Esophagus squamous epithelium (tissue), 5 donors: Measurements from ENCODE around the gene UBL3. TPM values are rescaled to one million over a fixed set of nuclear protein-coding genes. Genes with fewer than 3 reads are reported as not detected.

ENCODE experiments used
- DNase-seq: peaks from one replicate; lab custom pipeline; 2025; lab: John Stamatoyannopoulos, UW
- H3K27ac ChIP-seq, 4 donors: fragments of 200-600 bp; sonication (generic); one replicate each; pipeline ENCODE4 v1.5.1; 2016 to 2019; ENCODE audit warnings: mild to moderate bottlenecking in 1 of 4
- H3K27me3 ChIP-seq, 4 donors: fragments of 200-600 bp; sonication (generic); 1 replicate in 3 of 4; 2 replicates in 1 of 4; pipeline versions ENCODE4 v1.5.1 to v1.6.0; 2017 to 2021; ENCODE audit warnings: antibody characterized with exemption in 1 of 4
- H3K36me3 ChIP-seq, 3 donors: fragments of 200-600 bp; sonication (generic); one replicate each; pipeline ENCODE4 v1.5.1; 2016 to 2019
- H3K4me1 ChIP-seq, 3 donors: fragments of 200-600 bp; sonication (generic); one replicate each; pipeline ENCODE4 v1.5.1; 2017 to 2019
- H3K4me3 ChIP-seq, 4 donors: fragments of 200-600 bp; sonication (generic); 1 replicate in 3 of 4; 2 replicates in 1 of 4; pipeline ENCODE4 v1.5.1; 2016 to 2019; ENCODE audit warnings: mild to moderate bottlenecking in 2 of 4, moderate library complexity in 1 of 4
- H3K9me3 ChIP-seq, 3 donors: fragments of 200-600 bp; sonication (generic); one replicate each; pipeline ENCODE4 v1.5.1; 2016 to 2019
- POLR2A ChIP-seq, 4 donors: fragments of 450-650 bp; IDR thresholded peaks; one replicate each; pipeline ENCODE4 v1.6.1; 2017; ENCODE audit warnings: antibody characterized with exemption in 4 of 4, mild to moderate bottlenecking in 4 of 4, moderate library complexity in 3 of 4
- WGBS, 2 donors: methylation state at CpG; one replicate each; pipeline ENCODE4 v1.1.5; 2018; 5-methylcytosine and 5-hydroxymethylcytosine counted together
- intact Hi-C: fragments of 100-400 bp; cut with DNase I; formaldehyde crosslinking; loops from one replicate; pipeline ENCODE4 v1.15.0; 2022
- total RNA-seq, 4 donors: library from RNA; depleted of rRNA; stranded (reverse); fragments of >200 nt; gene quantifications; one replicate each; pipeline ENCODE4 v1.1.0, GENCODE V29; 2016
- TF ChIP-seq, protein P1 (sequence below), 6 experiments: fragments of 450-650 bp in 4 of 6; fragments of 200-600 bp in 2 of 6; sonication (generic) in 2 of 6; IDR thresholded peaks; one replicate each; pipeline ENCODE4 v1.5.1; 2016 to 2019; ENCODE audit warnings: antibody characterized with exemption in 6 of 6, mild to moderate bottlenecking in 4 of 6, moderate library complexity in 4 of 6
- donor health status: DM: yes; HTN: yes; CAD: no.

Gene UBL3, protein sequence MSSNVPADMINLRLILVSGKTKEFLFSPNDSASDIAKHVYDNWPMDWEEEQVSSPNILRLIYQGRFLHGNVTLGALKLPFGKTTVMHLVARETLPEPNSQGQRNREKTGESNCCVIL
- total RNA-seq = 10 to 100 TPM; 28.1 to 47.1 (median 35.4) TPM

DNA sequence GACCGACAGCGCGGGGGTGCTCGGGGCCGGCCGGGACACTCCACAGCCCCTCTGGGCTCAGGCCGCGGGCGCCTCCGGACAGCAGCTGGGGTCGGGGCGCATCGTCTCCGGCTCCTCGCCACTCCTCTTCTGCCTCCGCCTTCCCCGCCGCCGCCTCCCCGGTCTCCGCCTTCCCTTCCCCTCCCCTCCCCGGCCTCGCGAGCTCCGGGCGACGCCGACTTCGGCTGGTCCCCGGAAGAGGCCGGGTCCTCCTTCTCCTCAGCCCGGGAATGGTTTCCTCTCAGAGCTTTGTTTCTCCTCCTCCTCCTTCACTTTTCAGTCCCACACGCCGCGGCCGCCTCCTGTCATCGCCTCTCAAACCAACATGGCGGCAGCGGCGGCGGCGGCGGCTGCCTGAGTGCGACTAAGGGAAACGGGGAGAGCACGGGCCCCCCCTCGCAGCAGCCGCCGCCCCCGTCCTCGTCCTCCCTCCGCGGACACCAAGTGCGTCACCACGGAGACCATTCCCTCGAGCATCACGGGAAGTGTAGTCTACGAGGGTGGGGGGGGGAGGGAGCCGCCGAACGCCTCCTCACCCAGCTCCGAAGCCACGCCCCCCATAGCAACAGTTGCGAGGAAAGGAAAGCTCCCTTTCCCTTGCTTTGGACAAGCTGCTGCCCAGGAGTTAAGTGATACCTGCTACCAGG, at the start of gene UBL3:
Gene UBL3, minus strand, starts transcription at position 405 of the 686 bp plus-strand sequence. CDS start 1,079 bp downstream, outside the sequence.
- 0% methylated on average over 19 to 25 of the region's 64 CpGs for WGBS, 2 donors
- H3K4me1 ChIP-seq = peaks cover 0 to 31% (median 0%) of the 10 kb centered on the region in 3 donors
- intact Hi-C loops = no loop called here
- peak within 1 kb of the TSS; percentile 99 to 100 (median 99) for H3K27ac ChIP-seq
- peak; percentile 90 for DNase-seq
- TF ChIP-seq POLR2A (IDR thresholded peaks at IDR 0.05) = peak in 3 of 4 donors; percentile 75 to 89 (median 79)
- TF ChIP-seq, protein P1, sequence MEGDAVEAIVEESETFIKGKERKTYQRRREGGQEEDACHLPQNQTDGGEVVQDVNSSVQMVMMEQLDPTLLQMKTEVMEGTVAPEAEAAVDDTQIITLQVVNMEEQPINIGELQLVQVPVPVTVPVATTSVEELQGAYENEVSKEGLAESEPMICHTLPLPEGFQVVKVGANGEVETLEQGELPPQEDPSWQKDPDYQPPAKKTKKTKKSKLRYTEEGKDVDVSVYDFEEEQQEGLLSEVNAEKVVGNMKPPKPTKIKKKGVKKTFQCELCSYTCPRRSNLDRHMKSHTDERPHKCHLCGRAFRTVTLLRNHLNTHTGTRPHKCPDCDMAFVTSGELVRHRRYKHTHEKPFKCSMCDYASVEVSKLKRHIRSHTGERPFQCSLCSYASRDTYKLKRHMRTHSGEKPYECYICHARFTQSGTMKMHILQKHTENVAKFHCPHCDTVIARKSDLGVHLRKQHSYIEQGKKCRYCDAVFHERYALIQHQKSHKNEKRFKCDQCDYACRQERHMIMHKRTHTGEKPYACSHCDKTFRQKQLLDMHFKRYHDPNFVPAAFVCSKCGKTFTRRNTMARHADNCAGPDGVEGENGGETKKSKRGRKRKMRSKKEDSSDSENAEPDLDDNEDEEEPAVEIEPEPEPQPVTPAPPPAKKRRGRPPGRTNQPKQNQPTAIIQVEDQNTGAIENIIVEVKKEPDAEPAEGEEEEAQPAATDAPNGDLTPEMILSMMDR (IDR thresholded peaks at IDR 0.05) = peak in 1 of 6 experiments; percentile 1
- no peaks in the 10 kb centered on the region for H3K9me3 ChIP-seq
- peak within 1 kb of the TSS; percentile 80 to 96 (median 88) for H3K4me3 ChIP-seq
- no peaks in the 10 kb centered on the region for H3K27me3 ChIP-seq
- no peaks in the 10 kb centered on the region for H3K36me3 ChIP-seq

DNA sequence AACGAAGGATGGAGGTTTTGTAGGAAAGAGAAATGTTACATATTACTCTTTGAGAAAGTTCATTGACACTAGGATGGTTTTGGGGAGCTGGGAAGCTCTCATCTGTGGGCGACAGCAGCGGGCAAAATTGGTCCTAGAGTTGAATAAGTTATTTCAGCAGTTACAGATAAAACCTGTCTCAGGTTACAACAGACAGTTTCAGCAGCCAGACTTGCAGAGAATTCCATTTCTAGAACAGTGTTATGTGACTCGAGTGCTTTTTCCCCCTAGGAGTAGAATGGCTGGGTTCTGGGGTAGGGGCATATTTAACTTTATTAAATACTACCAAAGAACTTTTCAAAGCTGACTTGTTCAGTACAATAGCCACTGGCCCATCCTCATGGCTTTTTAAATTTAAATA, 46.7 kb upstream of the UBL3 start:
- intact Hi-C loops = no loop called here
- Histone ChIP-seq H3K4me3 (no peak overlapping the region), H3K36me3 (no peaks in the 10 kb centered on the region), H3K9me3 (no peaks in the 10 kb centered on the region), H3K27me3 (peaks cover 0 to 10% (median 0%) of the 10 kb centered on the region in 4 donors), H3K27ac (no peak overlapping the region), H3K4me1 (peaks cover 0 to 4% (median 0%) of the 10 kb centered on the region in 3 donors)
- TF ChIP-seq, protein P1 (IDR thresholded peaks at IDR 0.05) = no peak
- no peak for TF ChIP-seq POLR2A (IDR thresholded peaks at IDR 0.05)
- 63 to 79% methylated on average over 4 of the region's 4 CpGs for WGBS, 2 donors
- DNase-seq = no peak

DNA sequence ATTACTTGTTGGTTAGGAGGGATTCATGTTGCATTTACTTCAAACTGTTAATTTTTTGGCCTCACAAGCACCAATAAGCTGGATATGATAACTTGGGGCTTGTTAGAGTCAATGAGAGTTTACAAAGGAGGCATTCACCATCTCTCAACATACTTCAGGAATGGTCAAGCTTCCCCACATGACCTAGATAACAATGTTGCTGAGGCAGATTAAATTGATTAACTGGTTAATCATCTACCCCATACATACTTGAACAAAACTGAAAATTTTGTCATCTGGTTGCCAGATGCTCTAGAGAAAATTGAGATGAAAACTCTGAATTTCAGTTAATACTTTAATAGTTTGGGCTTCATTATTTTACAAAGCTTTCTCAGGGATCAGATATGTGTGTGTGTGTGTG, 43.0 kb upstream of the UBL3 start:
- Histone ChIP-seq H3K9me3 (no peaks in the 10 kb centered on the region), H3K27me3 (no peaks in the 10 kb centered on the region), H3K36me3 (no peaks in the 10 kb centered on the region), H3K4me1 (no peaks in the 10 kb centered on the region), H3K4me3 (no peak overlapping the region), H3K27ac (no peak overlapping the region)
- no peak for DNase-seq
- TF ChIP-seq, protein P1 (IDR thresholded peaks at IDR 0.05) = no peak
- TF ChIP-seq POLR2A (IDR thresholded peaks at IDR 0.05) = no peak
- intact Hi-C loops = no loop called here

DNA sequence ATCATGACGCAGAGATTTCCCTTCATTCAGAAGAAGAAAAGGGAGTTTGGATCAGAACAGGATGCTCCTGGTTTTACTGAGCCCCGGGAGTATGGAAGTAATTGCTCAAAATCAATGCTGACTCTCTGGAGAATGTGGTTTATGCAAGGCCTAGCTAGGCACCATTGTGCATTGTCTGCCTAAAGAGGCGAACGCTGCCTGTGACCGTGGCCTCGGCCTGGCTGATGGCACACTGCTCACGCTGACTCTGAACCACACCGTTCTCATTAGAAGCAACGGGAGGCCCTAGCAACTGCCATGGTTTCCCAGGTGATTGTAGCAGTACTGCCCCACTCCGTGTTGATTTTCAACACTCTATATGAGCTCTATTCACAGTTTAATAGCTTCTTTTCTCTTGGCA, 41.7 kb upstream of the UBL3 start:
- no peaks in the 10 kb centered on the region for H3K36me3 ChIP-seq
- DNase-seq = no peak
- no peaks in the 10 kb centered on the region for H3K27me3 ChIP-seq
- no peak overlapping the region for H3K27ac ChIP-seq
- intact Hi-C loops = no loop called here
- WGBS, 2 donors = 76 to 82% methylated on average over 10 of the region's 10 CpGs
- H3K4me3 ChIP-seq = no peak overlapping the region
- no peaks in the 10 kb centered on the region for H3K9me3 ChIP-seq
- TF ChIP-seq, protein P1 (IDR thresholded peaks at IDR 0.05) = no peak
- no peak for TF ChIP-seq POLR2A (IDR thresholded peaks at IDR 0.05)
- H3K4me1 ChIP-seq = no peaks in the 10 kb centered on the region

DNA sequence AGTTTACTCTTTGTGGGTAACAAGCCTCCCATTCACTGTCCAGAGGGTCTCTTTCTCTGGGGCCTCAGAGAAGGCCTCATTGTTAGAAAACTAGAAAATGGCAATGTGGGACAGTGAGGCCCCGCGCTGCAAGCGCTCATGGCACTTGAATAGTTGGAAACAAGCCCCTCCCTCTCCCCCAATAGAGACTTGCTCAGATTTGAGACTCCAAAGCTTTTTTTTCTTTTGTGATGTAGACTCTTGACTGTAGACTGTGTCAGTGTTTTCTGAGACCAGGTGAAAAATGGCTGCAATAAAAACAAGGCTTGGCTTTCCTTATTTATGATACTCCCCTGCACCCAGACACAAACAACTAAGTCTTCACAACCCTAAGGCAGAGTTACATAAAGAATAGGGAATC, 38.7 kb upstream of the UBL3 start:
- Histone ChIP-seq H3K36me3 (no peaks in the 10 kb centered on the region), H3K27me3 (no peaks in the 10 kb centered on the region), H3K4me3 (no peak overlapping the region), H3K4me1 (no peaks in the 10 kb centered on the region), H3K9me3 (no peaks in the 10 kb centered on the region), H3K27ac (no peak overlapping the region)
- WGBS, 2 donors = 100% methylated on average over 3 of the region's 3 CpGs
- TF ChIP-seq, protein P1 (IDR thresholded peaks at IDR 0.05) = no peak
- no peak for TF ChIP-seq POLR2A (IDR thresholded peaks at IDR 0.05)
- DNase-seq = no peak
- intact Hi-C loops = no loop called here
